K562 (cell line): ENCODE measurements around the gene PRSS57. TPM values are rescaled to one million over a fixed set of nuclear protein-coding genes. Genes with fewer than 3 reads are reported as not detected.
"Not testable (repeated sequence)": the region's sequence is repeated elsewhere in the genome, so short reads cannot be mapped to it uniquely, and the experiment has no call there.

Experiments used
- ATAC-seq: fragments of 200-7000 bp; cut with Tn5 transposase; 3 replicates; pipeline ENCODE4 v1.9.1; 2020; ENCODE audit warnings: moderate library complexity
- BruUV-seq: library from RNA; stranded (reverse); fragments of 400-500 nt; replicated peaks from 2 replicates; lab custom pipeline; 2021; lab: Mats Ljungman, UMichigan
- CTCF ChIA-PET: fragments of 300-600 bp; formaldehyde crosslinking; extraction: SDS; loops from one replicate; lab custom pipeline; 2021; ENCODE audit warnings: low intra/inter-chr PET ratio; lab: Yijun Ruan, JAX
- POLR2A ChIA-PET: fragments of 300-600, 350-650 bp; sonication (Branson Sonifier 250); formaldehyde crosslinking; extraction: SDS; loops from one replicate; lab custom pipeline; 2021; ENCODE audit warnings: antibody characterized with exemption, inconsistent platforms; lab: Yijun Ruan, JAX
- DNase-seq, 4 experiments: peaks; one replicate each; pipeline versions ENCODE4 v3.0.0 to v3.0.0-alpha.2; 2011 to 2018; ENCODE audit warnings: low spot score in 3 of 4, mixed read lengths in 3 of 4; ENCODE audit errors: extremely low read depth in 1 of 4
- FAIRE-seq: peaks from 2 replicates; lab custom pipeline; 2011; peaks lifted over from hg19 to GRCh38; lab: Jason Lieb, UNC
- H2AFZ ChIP-seq: 2 replicates; pipeline ENCODE4 v1.6.0; 2011; ENCODE audit warnings: low read depth, low read length, control low read depth, inconsistent platforms
- H3K27ac ChIP-seq: fragments of 200-600 bp; 3 replicates; pipeline ENCODE4 v1.8.0; 2011; ENCODE audit warnings: low read depth, mild to moderate bottlenecking, control low read depth, inconsistent platforms, low read length, moderate library complexity, mixed read lengths; ENCODE audit errors: extremely low read depth
- H3K27me3 ChIP-seq, 2 experiments: fragments of 300-600 bp in 1 of 2; 2 replicates in 1 of 2; 3 replicates in 1 of 2; pipeline versions ENCODE4 v1.6.0 to v1.8.0; 2011; ENCODE audit warnings: inconsistent platforms in 2 of 2, low read length in 2 of 2, mild to moderate bottlenecking in 1 of 2, mixed read lengths in 1 of 2, moderate library complexity in 1 of 2; ENCODE audit not compliant: control insufficient read depth in 2 of 2, insufficient read depth in 2 of 2
- H3K36me3 ChIP-seq: fragments of 300-600 bp; 3 replicates; pipeline ENCODE4 v1.8.0; 2011; ENCODE audit warnings: mild to moderate bottlenecking, low read length, inconsistent platforms; ENCODE audit not compliant: control insufficient read depth, insufficient read depth
- H3K4me1 ChIP-seq, 2 experiments: fragments of 200-600 bp in 1 of 2; replicated peaks in 1 of 2; 2 replicates in 1 of 2; 3 replicates in 1 of 2; pipeline versions ENCODE4 v1.5.1 to v1.8.0; 2011; ENCODE audit warnings: inconsistent platforms in 2 of 2, low read length in 2 of 2, mild to moderate bottlenecking in 1 of 2, mixed read lengths in 1 of 2, moderate library complexity in 1 of 2; ENCODE audit not compliant: control insufficient read depth in 2 of 2, insufficient read depth in 2 of 2
- H3K4me2 ChIP-seq: 2 replicates; pipeline ENCODE4 v1.6.1; 2011; ENCODE audit warnings: low read length, control low read depth, inconsistent platforms, mixed read lengths; ENCODE audit not compliant: insufficient read depth
- H3K4me3 ChIP-seq: fragments of 200-600 bp; sonication (generic), shearing (Covaris generic); 2 replicates; pipeline ENCODE4 v1.5.1; 2016; ENCODE audit warnings: control low read depth, inconsistent platforms
- H3K79me2 ChIP-seq: fragments of 200-600 bp; 3 replicates; pipeline ENCODE4 v1.8.0; 2011; ENCODE audit warnings: low read length, inconsistent platforms; ENCODE audit not compliant: control insufficient read depth, insufficient read depth
- H3K9ac ChIP-seq, 2 experiments: 2 replicates each; pipeline versions ENCODE4 v1.6.0 to v1.6.1; 2011; ENCODE audit warnings: low read depth in 2 of 2, low read length in 2 of 2, control low read depth in 1 of 2, inconsistent platforms in 1 of 2, mild to moderate bottlenecking in 1 of 2, mixed read lengths in 1 of 2; ENCODE audit not compliant: insufficient read depth in 1 of 2
- H3K9me1 ChIP-seq: one replicate; pipeline ENCODE4 v1.6.0; 2011; ENCODE audit warnings: inconsistent platforms, mild to moderate bottlenecking, low read length, moderate library complexity; ENCODE audit not compliant: control insufficient read depth, insufficient read depth
- H3K9me3 ChIP-seq: replicated peaks from 2 replicates; pipeline ENCODE4 v1.5.1; 2011; ENCODE audit warnings: low read depth, low read length, inconsistent platforms; ENCODE audit not compliant: control insufficient read depth, insufficient read depth
- H4K20me1 ChIP-seq: replicated peaks from 2 replicates; pipeline ENCODE4 v1.6.1; 2011; ENCODE audit warnings: low read length, inconsistent platforms, mixed read lengths; ENCODE audit not compliant: control insufficient read depth, insufficient read depth
- MTA1 ChIP-seq: fragments of 450-650 bp; IDR thresholded peaks from 2 replicates; pipeline ENCODE4 v1.6.1; 2017; ENCODE audit warnings: borderline replicate concordance
- PCBP1 ChIP-seq: fragments of 200-400 bp; formaldehyde crosslinking; IDR thresholded peaks from 2 replicates; pipeline ENCODE4 v1.6.1; 2018; ENCODE audit warnings: mild to moderate bottlenecking, low read depth, low read length; ENCODE audit not compliant: poor library complexity, severe bottlenecking
- STAT5A ChIP-seq: IDR thresholded peaks from 2 replicates; pipeline ENCODE4 v1.6.1; 2012; ENCODE audit warnings: low read length, inconsistent platforms, borderline replicate concordance
- TFAP4 ChIP-seq: sonication (generic); formaldehyde crosslinking; IDR thresholded peaks from 2 replicates; pipeline ENCODE4 v1.8.0; 2022; ENCODE audit warnings: missing genetic modification reagents, mild to moderate bottlenecking, moderate library complexity, borderline replicate concordance
- XRCC5 ChIP-seq: fragments of 200-400 bp; formaldehyde crosslinking; IDR thresholded peaks from 2 replicates; pipeline ENCODE4 v1.6.1; 2017; ENCODE audit warnings: low read depth, mild to moderate bottlenecking, low read length
- ZBTB7A ChIP-seq: IDR thresholded peaks from 2 replicates; pipeline ENCODE4 v1.6.1; 2011; ENCODE audit warnings: low read depth, mild to moderate bottlenecking, low read length, moderate library complexity, borderline replicate concordance; ENCODE audit not compliant: control insufficient read depth
- ZNF121 ChIP-seq: sonication (generic); formaldehyde crosslinking; conservative IDR thresholded peaks from 2 replicates; pipeline ENCODE4 v1.8.0; 2022; ENCODE audit warnings: missing genetic modification reagents
- ZNF592 ChIP-seq: fragments of 450-650 bp; IDR thresholded peaks from 2 replicates; pipeline ENCODE4 v1.6.1; 2017; ENCODE audit warnings: antibody characterized with exemption, mild to moderate bottlenecking
- WGBS: fragments of 100-300 bp; shearing (Covaris generic); methylation state at CpG from one replicate; pipeline ENCODE4 v1.1.6; 2016; ENCODE audit warnings: low coverage, mixed read lengths; ENCODE audit not compliant: insufficient coverage; ENCODE audit errors: missing lambda C conversion rate; 5-methylcytosine and 5-hydroxymethylcytosine counted together
- in situ Hi-C: fragments of 300-500 bp; cut with MboI; formaldehyde crosslinking; loops from 4 replicates; pipeline ENCODE4 v1.15.0; 2018; ENCODE audit warnings: inconsistent platforms, mixed read lengths
- intact Hi-C: fragments of 100-400 bp; cut with micrococcal nuclease; formaldehyde crosslinking; loops from 2 replicates; pipeline ENCODE4 v1.14.2; 2022
- polyA plus RNA-seq, 8 experiments: library from polyadenylated mRNA; depleted of rRNA in 4 of 8; stranded (reverse) in 5 of 8; unstranded in 3 of 8; fragments of >200 nt; fragmentation: Nextera tagmentation in 2 of 8; fragmentation: Illumina TruSeq in 1 of 8; extraction: Ambion mirVana in 2 of 8; extraction: Trizol in 1 of 8; gene quantifications; 2 replicates each; pipeline versions ENCODE4 v1.2.1 to v1.2.3, GENCODE V29; 2011 to 2014; ENCODE audit warnings: inconsistent platforms in 1 of 8, missing spikeins in 1 of 8
- total RNA-seq, 7 experiments: library from RNA; depleted of rRNA in 6 of 7; stranded (reverse); fragments of >200 nt in 6 of 7; fragmentation: Illumina TruSeq in 2 of 7; extraction: Trizol in 2 of 7; gene quantifications; 2 replicates each; pipeline versions ENCODE4 v1.2.1 to v1.2.3, GENCODE V29; 2011 to 2021; ENCODE audit warnings: low replicate concordance in 1 of 7

PRSS57 gene
- total and polyA plus RNA-seq, 9 of the 15 experiments (the other 6 are each of a cell fraction or from before 2014, with no cell fraction given): 0.06 to 2.5 (median 1.3) TPM; not detected in 3

- no peak for TF ChIP-seq ZNF592
- peak; percentile 91; the same call in 1 of the 2 replicates for TF ChIP-seq MTA1
Observed at GRCh38 chr19:741506-742131, 46.4 kb upstream of the PRSS57 start (continued).

- H2AFZ ChIP-seq, H3K4me2 ChIP-seq, H4K20me1 ChIP-seq, intact Hi-C loops, H3K4me3 ChIP-seq, H3K36me3 ChIP-seq, DNase-seq, H3K9me1 ChIP-seq, H3K27ac ChIP-seq, FAIRE-seq, ATAC-seq, H3K27me3 ChIP-seq, CTCF ChIA-PET, H3K79me2 ChIP-seq, H3K9ac ChIP-seq, BruUV-seq, in situ Hi-C loops, H3K9me3 ChIP-seq: not testable (repeated sequence)
- H3K4me1 ChIP-seq: peaks cover 5 to 48% of the 10 kb centered on the region in 2 experiments; a peak in 3 of 5 replicates
- TF ChIP-seq ZBTB7A: peak; percentile 24; the same call in 1 of the 2 replicates
- peak; percentile 25 for TF ChIP-seq PCBP1
- peak; percentile 74 for TF ChIP-seq ZNF121 (CRISPR knock-in tag)
- peak; percentile 51; the same call in 1 of the 2 replicates for TF ChIP-seq TFAP4 (CRISPR knock-in tag)
- 0 out of 2 replicates have a peak, but pooled peaks have one; percentile 29 for TF ChIP-seq STAT5A
- 0 out of 2 replicates have a peak, but pooled peaks have one; percentile 9 for TF ChIP-seq XRCC5
- POLR2A ChIA-PET: interaction anchor here (1.0 to 1.5 kb wide), 2 partner anchors 13 to 58 kb away, joined by 3 to 5 read pairs; no protein-coding TSS in a partner anchor
- 68% methylated on average over 9 of the region's 16 CpGs for WGBS
Observed at GRCh38 chr19:740816-741505, 45.7 kb upstream of the PRSS57 start.
